GM19099 (cell line): ENCODE data around the gene PRPS1L1.

Experiments used
- POLR2A ChIP-seq: IDR thresholded peaks from 3 replicates; pipeline ENCODE4 v1.6.1; 2011; ENCODE audit warnings: low read depth; ENCODE audit not compliant: insufficient read length; ENCODE audit errors: extremely low read depth

Gene PRPS1L1

GRCh38 chr7:18019555-18019954 is 8.1 kb downstream of the PRPS1L1 start:
- no peak for TF ChIP-seq POLR2A

- no peak for TF ChIP-seq POLR2A
These were observed 9.1 kb downstream of the PRPS1L1 start for GRCh38 chr7:18018296-18019215.

GRCh38 chr7:18016547-18017444 is 10.8 kb downstream of the PRPS1L1 start:
- no peak for TF ChIP-seq POLR2A

- no peak for TF ChIP-seq POLR2A
These were observed 13.7 kb downstream of the PRPS1L1 start for GRCh38 chr7:18013936-18014335.

GRCh38 chr7:18004372-18004771 is 23.3 kb downstream of the PRPS1L1 start:
- TF ChIP-seq POLR2A, result no peak

GRCh38 chr7:18003286-18003994 is 24.2 kb downstream of the PRPS1L1 start:
- TF ChIP-seq POLR2A, result no peak

- TF ChIP-seq POLR2A, result no peak
These were observed 29.0 kb downstream of the PRPS1L1 start for GRCh38 chr7:17998692-17999091.

GRCh38 chr7:17996442-17997223 is 31.0 kb downstream of the PRPS1L1 start:
- TF ChIP-seq POLR2A, result no peak

GRCh38 chr7:17996040-17996439 is 31.6 kb downstream of the PRPS1L1 start:
- TF ChIP-seq POLR2A, result no peak

- TF ChIP-seq POLR2A, result no peak
These were observed 33.4 kb downstream of the PRPS1L1 start for GRCh38 chr7:17994079-17994850.

- TF ChIP-seq POLR2A, result no peak
These were observed 35.6 kb downstream of the PRPS1L1 start for GRCh38 chr7:17991866-17992648.

GRCh38 chr7:17990761-17991160 is 36.9 kb downstream of the PRPS1L1 start:
- no peak for TF ChIP-seq POLR2A

GRCh38 chr7:17989546-17989945 is 38.1 kb downstream of the PRPS1L1 start:
- no peak for TF ChIP-seq POLR2A
